ENCODE data around the gene FAT4.

DNA sequence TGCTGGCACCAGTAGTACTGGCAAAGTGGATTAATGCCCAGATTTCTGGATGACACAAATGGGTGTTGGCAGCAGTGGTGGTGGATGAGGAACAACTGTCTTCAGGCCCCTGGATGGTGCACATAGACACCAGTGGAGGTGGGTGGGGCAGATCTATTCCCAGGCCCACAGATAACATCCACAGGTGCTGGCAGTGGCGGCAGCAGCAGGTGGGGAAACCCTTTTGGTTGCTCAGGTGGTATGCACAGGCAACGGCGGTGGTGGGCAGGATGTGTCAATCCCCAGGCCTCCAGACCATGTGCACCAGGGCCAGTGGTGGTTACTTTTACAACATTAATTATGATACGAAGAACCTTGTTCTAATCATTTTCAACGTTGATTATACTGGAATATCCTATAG lies 48.9 kb upstream of the FAT4 start:
- TF ChIP-seq, protein P1, sequence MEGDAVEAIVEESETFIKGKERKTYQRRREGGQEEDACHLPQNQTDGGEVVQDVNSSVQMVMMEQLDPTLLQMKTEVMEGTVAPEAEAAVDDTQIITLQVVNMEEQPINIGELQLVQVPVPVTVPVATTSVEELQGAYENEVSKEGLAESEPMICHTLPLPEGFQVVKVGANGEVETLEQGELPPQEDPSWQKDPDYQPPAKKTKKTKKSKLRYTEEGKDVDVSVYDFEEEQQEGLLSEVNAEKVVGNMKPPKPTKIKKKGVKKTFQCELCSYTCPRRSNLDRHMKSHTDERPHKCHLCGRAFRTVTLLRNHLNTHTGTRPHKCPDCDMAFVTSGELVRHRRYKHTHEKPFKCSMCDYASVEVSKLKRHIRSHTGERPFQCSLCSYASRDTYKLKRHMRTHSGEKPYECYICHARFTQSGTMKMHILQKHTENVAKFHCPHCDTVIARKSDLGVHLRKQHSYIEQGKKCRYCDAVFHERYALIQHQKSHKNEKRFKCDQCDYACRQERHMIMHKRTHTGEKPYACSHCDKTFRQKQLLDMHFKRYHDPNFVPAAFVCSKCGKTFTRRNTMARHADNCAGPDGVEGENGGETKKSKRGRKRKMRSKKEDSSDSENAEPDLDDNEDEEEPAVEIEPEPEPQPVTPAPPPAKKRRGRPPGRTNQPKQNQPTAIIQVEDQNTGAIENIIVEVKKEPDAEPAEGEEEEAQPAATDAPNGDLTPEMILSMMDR (IDR thresholded peaks at IDR 0.05) = no peak
- no peak for TF ChIP-seq POLR2AphosphoS5 (IDR thresholded peaks at IDR 0.05)
- no peak for TF ChIP-seq POLR2A (IDR thresholded peaks at IDR 0.05; ENCODE audit: low read depth)
- TF ChIP-seq EP300 (IDR thresholded peaks at IDR 0.05) = no peak
